Activated effector memory CD4-positive, alpha-beta T cell treated with Interleukin-2 at 50 U/mL for 16 hours (primary cell): ENCODE results near the gene CTCFL.
"Not testable (repeated sequence)": the region's sequence is repeated elsewhere in the genome, so short reads cannot be mapped to it uniquely, and the experiment has no call there.

Experiments used
- DNase-seq: peaks from one replicate; pipeline ENCODE4 v3.0.0-alpha.2; 2020

CTCFL gene

GRCh38 chr20:57535297-57535696, 10.4 kb upstream of the CTCFL start:
- no peak for DNase-seq

- DNase-seq: no peak
Observed at GRCh38 chr20:57532104-57532503, 7.2 kb upstream of the CTCFL start.

- DNase-seq: no peak
Observed at GRCh38 chr20:57530327-57530981, 5.5 kb upstream of the CTCFL start.

GRCh38 chr20:57529810-57530209, 4.9 kb upstream of the CTCFL start:
- no peak for DNase-seq

GRCh38 chr20:57529160-57529585, 4.2 kb upstream of the CTCFL start:
- no peak for DNase-seq

GRCh38 chr20:57528148-57528547, 3.2 kb upstream of the CTCFL start:
- no peak for DNase-seq

GRCh38 chr20:57527728-57528127, 2.8 kb upstream of the CTCFL start:
- DNase-seq: no peak

- DNase-seq: no peak
Observed at GRCh38 chr20:57526885-57527460, 2.0 kb upstream of the CTCFL start.

GRCh38 chr20:57526087-57526884, 1.3 kb upstream of the CTCFL start:
- no peak for DNase-seq

GRCh38 chr20:57525328-57526086, 567 bp upstream of the CTCFL start:
- DNase-seq: no peak

- no peak for DNase-seq
Observed at GRCh38 chr20:57523782-57524181, 1.2 kb downstream of the CTCFL start.

- DNase-seq: no peak
Observed at GRCh38 chr20:57522380-57523140, 2.4 kb downstream of the CTCFL start.

GRCh38 chr20:57517904-57518303, 7.0 kb downstream of the CTCFL start:
- DNase-seq: no peak

GRCh38 chr20:57514273-57514751, 10.6 kb downstream of the CTCFL start:
- no peak for DNase-seq

- DNase-seq: no peak
Observed at GRCh38 chr20:57513199-57513598, 11.7 kb downstream of the CTCFL start.

- DNase-seq: no peak
Observed at GRCh38 chr20:57512432-57512831, 12.5 kb downstream of the CTCFL start.

- DNase-seq: not testable (repeated sequence)
Observed at GRCh38 chr20:57511709-57512108, 13.2 kb downstream of the CTCFL start.

- DNase-seq: no peak
Observed at GRCh38 chr20:57509665-57510237, 15.2 kb downstream of the CTCFL start.

- no peak for DNase-seq
Observed at GRCh38 chr20:57508831-57509230, 16.1 kb downstream of the CTCFL start.

GRCh38 chr20:57508381-57508780, 16.6 kb downstream of the CTCFL start:
- no peak for DNase-seq

- no peak for DNase-seq
Observed at GRCh38 chr20:57507477-57507876, 17.5 kb downstream of the CTCFL start.

- DNase-seq: no peak
Observed at GRCh38 chr20:57505979-57506378, 19.0 kb downstream of the CTCFL start.
